ENCODE measurements around the gene FADS3.

FADS3 gene

DNA sequence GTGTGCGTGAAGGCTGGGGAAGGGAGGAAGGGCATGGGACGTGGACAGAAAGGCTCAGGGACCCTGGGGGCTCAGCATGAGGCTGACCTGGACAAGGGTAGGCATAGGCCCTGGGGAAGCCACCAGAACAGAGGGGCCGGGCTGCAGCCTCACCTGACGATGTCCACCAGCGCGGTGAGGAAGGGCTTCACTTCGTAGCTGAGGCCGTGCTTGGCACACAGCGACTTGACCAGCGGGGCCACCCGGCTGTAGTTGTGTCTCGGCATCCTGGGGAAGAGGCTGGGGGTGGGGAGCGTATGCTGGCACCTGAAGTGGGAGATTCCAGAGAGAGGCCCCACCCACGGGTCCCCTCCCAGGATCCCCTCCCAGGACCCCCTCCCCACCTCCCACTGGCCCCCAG, 15.6 kb downstream of the FADS3 start:
- DNase-seq (ENCODE audit: low read depth): no peak

DNA sequence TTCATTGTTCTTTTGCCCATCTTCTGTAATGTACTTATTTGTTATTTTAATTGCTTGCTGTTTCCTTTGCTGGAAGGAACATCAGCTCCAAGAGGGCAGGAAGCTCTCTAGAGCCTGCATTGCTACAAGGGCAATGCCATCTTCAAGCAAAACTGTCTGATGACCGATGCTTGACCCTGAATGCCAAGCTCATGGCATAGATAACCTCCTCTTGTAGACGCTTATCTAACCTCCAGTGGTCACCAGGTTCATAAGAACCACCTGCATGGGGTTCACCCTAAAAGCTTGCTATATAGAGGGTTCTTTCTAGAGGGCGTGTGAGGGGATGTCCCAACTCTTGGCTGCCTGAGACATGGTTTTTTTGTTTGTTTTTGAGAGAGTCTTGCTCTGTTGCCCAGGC, 16.5 kb downstream of the FADS3 start:
- DNase-seq (ENCODE audit: low read depth): no peak

DNA sequence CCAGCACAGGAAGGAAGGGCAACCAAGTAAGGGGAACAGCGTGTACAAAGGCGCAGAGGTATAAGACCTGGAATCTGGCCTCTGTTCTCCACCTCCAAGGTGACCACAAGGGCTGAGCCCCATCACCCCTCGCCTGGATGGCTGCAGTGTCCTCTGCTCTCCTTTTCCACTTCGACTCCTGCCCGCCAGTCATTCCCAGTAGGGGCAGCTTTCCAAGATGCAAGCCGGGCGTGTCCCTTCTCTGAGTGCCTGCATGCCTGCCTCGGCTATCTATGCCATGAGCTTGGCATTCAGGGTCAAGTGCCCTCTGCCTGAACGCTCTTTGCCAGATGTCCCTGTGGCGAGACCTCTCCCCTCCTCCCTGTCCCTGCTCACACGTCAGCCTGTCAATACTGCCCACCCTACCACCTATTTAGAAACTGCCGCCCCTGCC, 17.0 kb downstream of the FADS3 start:
- no peak for DNase-seq (ENCODE audit: low read depth)

DNA sequence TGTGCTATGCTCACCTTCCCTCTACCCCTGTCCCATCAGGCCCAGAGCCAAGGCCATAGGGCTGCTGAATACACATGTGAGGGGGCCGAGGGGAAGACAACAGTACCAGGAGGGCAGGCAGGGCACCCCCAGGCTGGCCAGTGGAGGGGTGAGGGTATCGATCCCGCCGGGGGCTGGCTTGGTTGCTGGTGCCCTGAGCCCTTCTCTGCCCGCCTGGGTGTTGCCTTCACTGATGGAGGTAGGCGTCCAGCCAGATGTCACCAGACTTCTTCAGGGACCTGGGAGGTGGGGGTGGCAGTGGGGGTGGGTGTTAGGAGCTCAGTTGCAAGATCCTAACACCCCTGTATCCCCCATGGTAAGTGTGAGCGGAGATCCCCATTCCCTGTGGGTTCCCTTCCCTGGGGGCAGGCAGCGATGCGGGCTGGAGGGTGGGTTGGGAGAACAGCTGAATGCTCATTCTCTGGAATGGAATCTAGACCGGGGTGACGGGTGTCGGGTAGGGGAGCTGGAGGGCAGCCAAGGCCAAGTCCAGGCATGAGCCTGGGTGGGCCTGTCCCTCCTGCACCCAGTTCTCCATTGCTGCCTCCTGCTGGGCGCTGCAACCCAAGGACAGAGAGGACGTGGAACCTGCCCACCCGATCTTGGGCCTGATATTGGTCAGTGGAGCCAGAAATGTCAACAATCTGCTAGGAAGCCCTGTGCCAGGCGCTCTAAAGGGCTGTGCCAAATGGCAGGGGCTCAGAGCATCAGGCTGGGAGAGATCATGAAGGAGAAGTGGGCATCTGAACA, 17.6 kb downstream of the FADS3 start:
- no peak for DNase-seq (ENCODE audit: low read depth)

DNA sequence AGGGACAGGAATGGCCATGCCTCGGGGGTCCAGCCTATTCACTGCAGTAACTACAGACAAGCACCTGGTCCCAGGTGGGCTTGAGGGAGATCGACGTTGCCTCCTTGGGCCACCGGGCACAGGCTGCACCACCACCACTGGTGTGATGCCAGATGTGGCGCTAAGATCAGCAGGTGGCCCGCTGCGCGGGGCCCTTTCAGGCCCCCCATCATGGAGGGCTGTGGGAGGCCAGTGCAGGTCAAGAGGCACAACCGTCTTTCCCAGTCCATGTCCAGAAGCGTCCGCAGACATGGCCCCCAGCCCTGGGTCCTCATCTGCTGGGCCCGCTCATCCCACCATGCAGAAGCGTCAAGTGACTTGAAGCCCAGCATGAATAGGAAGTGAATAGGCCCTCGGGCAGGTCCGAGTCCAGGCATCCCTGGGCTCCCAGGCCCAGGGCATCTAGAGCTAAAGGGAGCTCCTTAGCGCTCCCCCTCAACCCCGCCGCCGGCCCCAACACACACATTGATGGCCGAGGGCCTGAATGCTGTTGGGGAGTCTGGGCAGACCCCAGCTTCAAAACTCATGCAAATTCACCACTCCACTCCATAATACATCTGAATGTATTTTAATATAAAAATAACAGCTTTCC, 18.3 kb downstream of the FADS3 start:
- DNase-seq (ENCODE audit: low read depth): no peak

DNA sequence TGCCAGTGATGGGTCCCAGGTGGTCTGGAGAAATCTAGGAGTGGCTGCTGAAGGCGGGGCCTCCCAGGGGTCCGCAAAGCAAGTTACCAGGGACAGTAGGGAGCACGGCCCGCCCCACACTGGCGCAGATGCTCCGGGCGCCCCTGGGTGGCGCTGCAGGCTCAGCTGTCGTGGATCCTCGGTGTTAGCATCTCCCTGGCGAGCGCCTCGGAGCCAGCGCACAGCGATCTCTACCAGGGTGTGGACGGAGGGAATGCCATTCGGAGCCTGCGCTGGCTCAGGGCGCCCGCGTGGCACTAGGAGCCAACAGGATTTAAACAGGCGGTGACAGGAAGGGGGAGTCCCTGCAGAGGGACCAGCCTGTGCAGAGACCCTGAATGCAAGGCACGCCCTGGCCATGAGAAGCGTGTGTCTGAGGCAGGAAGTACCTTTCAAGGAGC, 20.2 kb downstream of the FADS3 start:
- DNase-seq (ENCODE audit: low read depth): peak; percentile 33

DNA sequence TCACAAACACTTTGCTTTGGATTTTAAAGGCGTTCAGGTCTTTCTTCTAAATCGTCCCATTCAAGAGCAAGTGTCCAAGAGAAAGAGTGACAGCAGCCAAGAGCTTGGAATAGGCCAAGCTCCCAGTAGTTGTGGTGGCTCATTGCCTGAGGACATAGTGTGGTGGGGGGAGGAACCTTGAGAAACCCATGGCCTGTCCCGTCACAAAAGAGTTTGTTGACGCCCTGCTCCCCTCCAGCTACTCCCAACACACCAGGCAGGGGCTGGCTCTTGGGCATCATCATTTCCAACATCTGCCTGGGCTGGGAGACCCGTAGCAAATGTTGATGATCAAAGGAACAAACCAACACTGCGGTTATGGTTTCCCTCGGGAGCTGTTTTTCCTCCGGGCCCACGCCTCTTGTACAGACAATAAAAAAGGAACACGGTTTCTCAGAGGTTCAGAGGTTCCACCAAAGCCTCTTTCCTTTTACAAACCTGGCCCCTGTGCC, 20.8 kb downstream of the FADS3 start:
- no peak for DNase-seq (ENCODE audit: low read depth)

DNA sequence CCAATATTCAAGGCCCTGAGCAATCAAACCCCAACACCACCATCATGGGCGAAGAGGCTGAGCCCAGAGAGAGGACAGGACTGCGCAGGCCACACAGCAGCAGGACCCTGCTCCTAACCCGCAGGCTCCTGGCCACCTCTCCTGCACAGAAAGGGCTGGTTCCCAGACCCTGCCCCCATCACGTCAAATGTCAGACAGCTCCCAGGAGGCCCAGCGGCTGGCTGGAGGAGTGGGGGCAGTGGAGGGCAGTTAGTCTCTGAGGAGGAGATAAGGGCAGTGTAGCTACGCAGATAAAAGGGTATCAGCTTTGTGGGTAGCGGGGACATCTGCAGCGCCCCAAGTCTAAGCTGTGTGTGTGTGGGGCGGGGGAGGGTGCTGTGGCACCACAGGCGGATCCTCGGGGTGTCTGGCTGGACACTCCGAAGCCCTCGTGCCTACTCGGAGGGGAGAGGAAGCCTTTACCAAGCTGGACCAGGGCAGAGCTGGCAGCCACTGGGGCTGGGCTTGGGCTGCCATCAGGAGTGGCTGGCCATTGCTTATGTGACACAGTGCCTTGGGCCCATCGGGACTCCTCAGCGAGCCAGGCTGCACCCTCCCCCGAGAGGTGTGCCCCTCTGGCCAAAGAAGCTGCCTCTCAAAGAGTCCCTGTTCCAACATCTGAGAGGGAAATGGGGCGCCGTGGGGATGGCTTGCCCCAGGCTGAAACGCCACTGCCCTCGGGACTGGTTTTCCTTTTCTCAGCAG, 21.5 kb downstream of the FADS3 start:
- no peak for DNase-seq (ENCODE audit: low read depth)

DNA sequence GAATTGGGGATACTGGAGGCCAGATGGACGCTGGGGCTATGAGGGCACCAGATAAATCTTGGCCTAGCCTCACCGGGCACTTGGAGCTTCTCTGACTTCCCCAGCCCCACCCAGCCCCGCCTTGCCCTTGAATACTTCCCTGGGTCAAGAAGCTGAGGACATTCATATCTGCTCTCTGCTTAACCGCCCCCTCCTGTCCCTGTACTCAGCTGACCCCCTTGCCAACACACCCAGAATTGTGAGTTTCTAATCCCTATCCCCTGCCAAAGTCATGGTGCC, 22.0 kb downstream of the FADS3 start:
- DNase-seq (ENCODE audit: low read depth): no peak

DNA sequence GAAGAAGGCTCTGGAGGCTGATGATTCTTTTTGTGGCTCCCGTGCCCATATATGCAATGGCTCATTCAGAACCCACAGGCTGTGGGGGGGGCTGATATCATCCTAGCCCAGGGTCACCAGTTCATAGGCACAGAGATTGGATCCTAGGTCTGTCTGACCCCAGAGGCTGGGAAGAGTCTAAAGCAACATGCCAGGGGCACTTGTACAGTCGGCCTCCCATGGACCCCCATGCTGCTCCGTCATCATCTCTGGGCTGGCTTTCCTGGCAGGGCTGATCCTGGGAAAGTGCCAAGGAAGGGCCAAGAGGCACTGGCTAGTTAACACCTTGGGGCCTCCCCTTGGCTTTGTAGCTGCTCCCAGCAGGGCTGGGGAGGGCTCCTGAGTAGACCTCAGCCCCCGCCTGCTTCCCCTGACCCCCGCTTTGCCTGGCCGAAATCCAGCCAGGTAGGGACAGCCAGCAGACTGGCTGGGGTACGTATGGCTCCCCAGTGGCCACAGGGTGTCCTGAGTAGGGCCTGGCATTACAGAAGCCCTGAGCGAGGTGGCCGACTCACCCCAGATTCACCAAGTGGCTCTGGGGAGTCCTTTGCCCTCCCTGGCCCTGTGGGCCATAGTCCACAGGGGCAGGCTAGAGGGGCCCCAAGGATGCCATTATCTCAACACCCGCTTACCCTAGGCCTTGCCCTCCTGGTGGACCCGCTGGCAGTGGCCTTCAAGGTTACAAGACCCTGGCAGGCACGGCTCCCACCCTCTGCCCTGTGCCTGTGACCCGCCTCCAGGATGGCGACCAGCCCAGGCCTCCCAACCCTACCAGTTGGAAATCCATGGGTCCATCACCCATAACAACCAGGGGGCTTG, 22.5 kb downstream of the FADS3 start:
- DNase-seq (ENCODE audit: low read depth): no peak

DNA sequence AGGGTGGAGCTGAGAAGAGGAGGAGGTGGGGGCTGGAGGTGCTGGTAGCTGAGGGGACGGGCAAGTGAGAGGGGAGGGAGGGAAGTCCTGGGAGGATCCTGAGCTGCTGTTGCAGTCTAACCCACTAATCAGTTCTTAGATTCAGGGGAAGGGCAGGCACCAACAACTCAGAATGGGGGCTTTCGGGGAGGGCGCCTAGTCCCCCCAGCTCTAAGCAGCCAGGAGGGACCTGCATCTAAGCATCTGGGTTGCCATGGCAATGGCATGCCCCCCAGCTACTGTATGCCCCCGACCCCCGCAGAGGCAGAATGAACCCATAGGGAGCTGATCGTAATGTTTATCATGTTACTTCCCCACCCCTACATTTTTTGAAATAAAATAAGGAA, 24.4 kb downstream of the FADS3 start:
- no peak for DNase-seq (ENCODE audit: low read depth)

DNA sequence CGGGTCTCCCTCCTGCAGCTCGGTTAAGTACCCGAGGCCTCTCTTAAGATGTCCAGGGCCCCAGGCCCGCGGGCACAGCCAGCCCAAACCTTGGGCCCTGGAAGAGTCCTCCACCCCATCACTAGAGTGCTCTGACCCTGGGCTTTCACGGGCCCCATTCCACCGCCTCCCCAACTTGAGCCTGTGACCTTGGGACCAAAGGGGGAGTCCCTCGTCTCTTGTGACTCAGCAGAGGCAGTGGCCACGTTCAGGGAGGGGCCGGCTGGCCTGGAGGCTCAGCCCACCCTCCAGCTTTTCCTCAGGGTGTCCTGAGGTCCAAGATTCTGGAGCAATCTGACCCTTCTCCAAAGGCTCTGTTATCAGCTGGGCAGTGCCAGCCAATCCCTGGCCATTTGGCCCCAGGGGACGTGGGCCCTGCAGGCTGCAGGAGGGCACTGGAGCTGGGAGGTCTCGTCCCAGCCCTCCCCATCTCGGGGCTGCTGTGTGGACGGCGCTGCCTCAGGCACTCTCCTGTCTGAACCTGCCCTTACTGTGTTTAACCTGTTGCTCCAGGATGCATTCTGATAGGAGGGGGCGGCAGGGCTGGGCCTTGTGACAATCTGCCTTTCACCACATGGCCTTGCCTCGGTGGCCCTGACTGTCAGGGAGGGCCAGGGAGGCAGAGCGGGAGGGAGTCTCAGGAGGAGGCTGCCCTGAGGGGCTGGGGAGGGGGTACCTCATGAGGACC, 25.0 kb downstream of the FADS3 start:
- DNase-seq (ENCODE audit: low read depth): no peak

DNA sequence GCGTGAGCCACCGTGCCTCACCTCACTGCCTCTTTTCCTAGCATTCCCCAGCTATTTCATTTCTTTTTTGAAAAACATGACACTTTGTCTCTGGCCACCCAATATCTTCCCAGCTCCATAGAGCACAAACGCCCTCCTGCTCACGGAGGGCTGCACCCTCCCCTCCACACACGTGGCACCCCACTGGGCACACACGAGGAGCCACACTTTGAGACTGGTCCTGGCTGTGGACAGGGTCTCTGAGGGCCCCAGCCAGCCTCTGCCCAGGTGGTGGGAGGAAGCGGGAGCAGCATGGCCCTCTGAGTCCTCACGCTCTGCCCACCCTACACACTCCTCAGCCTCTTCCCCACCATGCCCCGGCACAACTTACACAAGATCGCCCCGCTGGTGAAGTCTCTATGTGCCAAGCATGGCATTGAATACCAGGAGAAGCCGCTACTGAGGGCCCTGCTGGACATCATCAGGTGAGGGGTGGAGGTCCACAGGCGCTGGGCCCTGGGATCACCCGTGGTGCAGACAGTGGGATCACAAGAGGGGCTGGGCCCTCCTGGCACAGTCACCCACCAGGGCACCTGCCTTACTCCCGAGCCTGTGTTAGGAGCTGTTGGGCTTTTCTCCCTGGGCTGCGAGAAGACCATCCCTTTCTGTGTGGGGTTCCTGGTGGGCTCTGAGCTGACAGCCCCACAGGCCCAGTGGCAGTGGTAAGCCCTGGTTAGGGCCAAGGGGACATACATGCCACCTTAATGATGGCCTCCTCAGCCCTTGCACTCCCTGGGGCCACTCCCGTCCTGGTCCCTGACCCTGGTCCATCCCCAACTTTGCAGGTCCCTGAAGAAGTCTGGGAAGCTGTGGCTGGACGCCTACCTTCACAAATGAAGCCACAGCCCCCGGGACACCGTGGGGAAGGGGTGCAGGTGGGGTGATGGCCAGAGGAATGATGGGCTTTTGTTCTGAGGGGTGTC, 26.2 kb downstream of the FADS3 start:
- DNase-seq (ENCODE audit: low read depth): no peak

DNA sequence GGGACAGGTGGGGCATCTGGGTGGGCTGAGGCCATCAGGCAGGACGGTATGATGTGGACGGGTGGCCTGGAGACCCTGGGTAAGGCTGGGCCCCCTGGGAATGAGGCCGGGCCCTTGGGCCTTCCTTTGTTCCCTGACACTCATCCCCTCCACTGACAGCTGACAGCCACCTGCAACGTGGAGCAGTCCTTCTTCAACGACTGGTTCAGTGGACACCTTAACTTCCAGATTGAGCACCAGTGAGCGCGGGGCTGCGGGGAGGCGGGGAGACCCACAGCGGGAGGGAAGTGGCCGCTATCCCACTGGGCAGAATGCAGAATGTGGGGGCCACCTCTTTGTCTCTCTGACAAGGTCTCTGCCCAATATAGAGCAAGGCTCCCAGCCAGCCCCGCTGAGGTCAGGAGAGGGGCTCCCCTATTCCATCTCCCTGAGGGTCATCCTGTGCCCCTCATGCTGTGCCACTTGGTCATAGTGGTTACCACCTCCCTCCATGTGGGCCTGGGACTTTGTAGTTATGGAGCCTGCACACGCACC, 27.7 kb downstream of the FADS3 start:
- DNase-seq (ENCODE audit: low read depth): no peak

DNA sequence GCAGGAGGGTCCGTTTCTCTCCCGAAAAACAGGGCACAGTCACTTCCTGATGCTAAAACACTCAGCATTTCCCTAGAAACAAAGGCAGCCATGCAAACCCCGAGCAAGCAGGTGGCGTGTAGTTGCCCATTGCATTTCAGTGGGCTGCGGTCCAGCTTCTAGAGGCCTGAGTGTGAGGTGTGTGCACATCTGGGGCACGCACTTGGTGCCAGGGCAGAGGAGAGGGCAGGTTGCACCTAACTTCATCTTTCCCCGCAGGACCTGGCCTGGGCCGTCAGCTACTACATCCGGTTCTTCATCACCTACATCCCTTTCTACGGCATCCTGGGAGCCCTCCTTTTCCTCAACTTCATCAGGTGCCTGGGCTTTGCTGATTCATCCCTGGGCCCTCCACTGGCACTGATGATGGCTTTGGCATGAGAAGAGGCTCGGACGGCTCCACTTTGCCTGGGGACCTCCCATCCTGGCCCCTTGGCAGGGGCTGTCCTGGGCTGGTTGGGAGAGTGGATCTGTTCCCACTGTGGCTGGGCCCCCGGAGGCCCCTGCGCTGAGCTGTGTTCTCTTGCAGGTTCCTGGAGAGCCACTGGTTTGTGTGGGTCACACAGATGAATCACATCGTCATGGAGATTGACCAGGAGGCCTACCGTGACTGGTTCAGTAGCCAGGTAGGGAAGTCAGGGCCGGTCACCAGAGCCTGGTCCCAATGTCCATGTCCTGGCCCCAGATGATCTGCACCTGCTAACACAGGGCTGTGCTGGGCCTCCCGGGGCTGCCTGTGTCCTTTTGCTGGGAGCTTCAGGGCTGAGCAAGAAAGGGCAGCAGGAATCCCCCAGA, 28.4 kb downstream of the FADS3 start:
- DNase-seq (ENCODE audit: low read depth): no peak

DNA sequence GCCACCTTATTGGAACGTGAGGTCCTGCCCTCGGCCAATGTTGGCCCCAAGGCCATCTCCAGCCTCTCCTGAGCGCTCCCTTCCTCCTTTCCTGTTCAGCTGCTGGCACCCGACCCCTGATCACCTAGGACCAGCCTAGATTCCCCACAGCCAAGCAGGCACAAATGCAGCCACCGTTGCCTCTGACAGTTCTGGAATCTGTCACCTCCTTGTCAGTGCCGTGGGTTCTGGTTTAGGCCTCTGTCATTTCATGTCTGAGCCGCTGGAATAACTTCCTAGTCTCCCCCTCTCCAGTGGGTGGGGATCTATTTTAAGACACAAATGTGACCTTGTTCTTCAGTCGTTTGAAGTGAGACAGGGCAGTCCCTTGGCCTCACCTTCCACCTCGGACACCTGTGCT, 29.7 kb downstream of the FADS3 start:
- DNase-seq (ENCODE audit: low read depth): no peak

DNA sequence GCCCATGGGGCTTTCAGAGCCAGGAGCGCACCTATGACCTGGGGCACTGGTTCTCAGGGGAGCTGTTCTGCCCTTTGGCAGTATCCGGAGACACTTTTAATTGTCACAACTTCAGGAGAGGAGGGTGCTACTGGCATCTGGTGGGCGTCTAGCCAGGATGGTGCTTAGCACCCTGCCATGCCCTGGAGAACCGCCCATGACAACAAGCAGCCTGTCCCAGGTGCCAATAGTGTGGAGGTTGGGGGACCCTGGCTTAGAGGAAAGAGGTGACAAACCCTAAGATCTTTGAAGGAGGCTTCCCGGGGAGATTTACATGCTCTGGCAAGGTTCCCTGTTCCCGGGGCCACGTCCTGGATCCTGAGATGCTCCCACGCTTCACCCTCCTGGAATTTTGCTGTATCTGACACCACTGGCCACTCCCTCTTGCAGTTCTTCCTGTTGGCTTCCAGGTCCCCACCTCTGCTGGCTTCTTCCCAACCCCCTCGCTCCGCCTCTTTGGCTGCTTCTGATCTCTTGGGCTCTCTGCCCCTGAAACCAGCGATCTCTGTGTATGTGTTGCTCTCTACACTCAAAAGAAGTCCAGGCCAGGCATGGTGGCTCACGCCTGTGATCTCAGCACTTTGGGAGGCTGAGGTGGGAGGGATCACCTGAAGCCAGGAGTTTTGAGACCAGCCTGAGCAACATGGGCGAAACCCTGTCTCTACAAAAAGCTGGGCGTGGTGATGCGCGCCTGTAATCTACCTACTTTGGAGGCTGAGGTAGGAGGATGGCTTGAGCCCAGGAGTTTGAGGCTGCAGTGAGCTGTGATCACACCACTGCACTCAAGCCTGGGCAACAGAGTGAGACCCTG, 31.1 kb downstream of the FADS3 start:
- DNase-seq (ENCODE audit: low read depth): no peak
